Stomach (tissue), 4 donors: ENCODE results near the gene TPMT.

ENCODE experiments used
- CTCF ChIP-seq, 7 experiments: fragments of 450-650 bp in 4 of 7; fragments of 200-600 bp in 3 of 7; sonication (generic) in 3 of 7; IDR thresholded peaks; one replicate each; pipeline ENCODE4 v1.5.1; 2016 to 2019; ENCODE audit warnings: antibody characterized with exemption in 7 of 7, control low read depth in 2 of 7, mild to moderate bottlenecking in 1 of 7
- POLR2A ChIP-seq, 4 donors: fragments of 450-650 bp; IDR thresholded peaks; one replicate each; pipeline ENCODE4 v1.6.1; 2016; ENCODE audit warnings: antibody characterized with exemption in 4 of 4, control low read depth in 2 of 4, mild to moderate bottlenecking in 1 of 4, moderate library complexity in 1 of 4

DNA sequence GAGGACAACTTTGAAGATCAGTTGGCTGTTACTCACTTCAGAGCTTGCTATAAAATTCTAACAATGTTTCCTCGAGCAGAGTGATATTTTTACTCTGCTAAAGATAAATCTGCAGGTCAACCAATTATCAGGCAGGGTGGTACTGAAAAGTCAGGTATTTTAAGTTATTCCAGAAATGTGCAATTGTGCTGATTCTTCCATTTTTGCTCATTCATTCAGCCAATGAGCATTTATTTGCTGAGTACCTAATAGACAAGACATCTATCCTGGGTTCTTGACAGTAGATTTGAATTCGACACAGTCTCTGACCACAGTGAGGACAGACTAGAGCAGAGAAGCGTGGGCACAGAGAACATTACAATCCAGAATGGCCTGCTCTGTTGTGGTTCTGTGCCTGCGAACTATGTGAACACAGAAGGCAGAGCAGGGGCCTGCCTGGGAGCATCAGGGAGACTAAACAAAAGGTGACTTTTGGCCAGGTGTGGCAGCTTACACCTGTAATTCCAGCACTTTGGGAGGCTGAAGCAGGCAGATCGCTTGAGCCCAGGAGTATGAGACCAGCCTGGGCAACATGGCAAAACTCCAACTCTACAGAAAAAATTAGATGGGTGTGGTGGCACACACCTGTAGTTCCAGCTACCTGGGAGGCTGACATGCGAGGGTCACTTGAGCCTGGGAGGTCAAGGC is 14.8 kb downstream of the TPMT start:
- no peak for TF ChIP-seq POLR2A (IDR thresholded peaks at IDR 0.05)
- no peak for TF ChIP-seq CTCF (IDR thresholded peaks at IDR 0.05)
